Neural cell (in vitro differentiated cells): ENCODE results near the gene COG2.

ENCODE experiments used
- CTCF ChIP-seq: fragments of 450-650 bp; IDR thresholded peaks from 2 replicates; pipeline ENCODE4 v1.5.1; 2014; ENCODE audit warnings: antibody characterized with exemption, mild to moderate bottlenecking, moderate library complexity; ENCODE audit not compliant: poor library complexity, severe bottlenecking
- EP300 ChIP-seq: fragments of 450-650 bp; conservative IDR thresholded peaks from 2 replicates; pipeline ENCODE4 v1.6.1; 2014; ENCODE audit warnings: antibody characterized with exemption, mild to moderate bottlenecking, moderate library complexity; ENCODE audit not compliant: poor library complexity, severe bottlenecking
- EZH2 ChIP-seq: fragments of 200-600, 300-800 bp; shearing (Covaris generic), sonication (generic); IDR thresholded peaks from 2 replicates; pipeline ENCODE4 v1.6.1; 2014; ENCODE audit warnings: antibody characterized with exemption, low read length, borderline replicate concordance, mild to moderate bottlenecking; ENCODE audit not compliant: insufficient read depth, poor library complexity, severe bottlenecking
- MXI1 ChIP-seq: fragments of 450-650 bp; conservative IDR thresholded peaks from 2 replicates; pipeline ENCODE4 v1.6.1; 2014; ENCODE audit warnings: antibody characterized with exemption, mild to moderate bottlenecking; ENCODE audit not compliant: poor library complexity, severe bottlenecking
- POLR2AphosphoS5 ChIP-seq: IDR thresholded peaks from 2 replicates; pipeline ENCODE4 v1.6.1; 2012
- RAD21 ChIP-seq: fragments of 450-650 bp; conservative IDR thresholded peaks from 2 replicates; pipeline ENCODE4 v1.6.1; 2014; ENCODE audit warnings: antibody characterized with exemption, mild to moderate bottlenecking, moderate library complexity
- REST ChIP-seq: IDR thresholded peaks from 2 replicates; pipeline ENCODE4 v1.6.1; 2012; ENCODE audit warnings: borderline replicate concordance
- SMC3 ChIP-seq: fragments of 450-650 bp; conservative IDR thresholded peaks from 2 replicates; pipeline ENCODE4 v1.6.1; 2014; ENCODE audit warnings: antibody characterized with exemption, mild to moderate bottlenecking, moderate library complexity; ENCODE audit not compliant: poor library complexity

GRCh38 chr1:230592848-230593414 lies 49.4 kb upstream of the COG2 start:
- TF ChIP-seq RAD21 (no peak), MXI1 (no peak), CTCF (no peak), EP300 (no peak), EZH2 (no peak), POLR2AphosphoS5 (no peak), SMC3 (no peak), REST (no peak)
